Parathyroid adenoma (tissue), 2 donors: ENCODE measurements around the gene KLK3.

Experiments
- H2AFZ ChIP-seq: fragments of 300-600 bp; sonication (generic); one replicate; pipeline ENCODE4 v1.7.0; 2017; ENCODE audit warnings: antibody characterized with exemption, mild to moderate bottlenecking
- H3K27ac ChIP-seq: fragments of 300-600 bp; sonication (generic); one replicate; pipeline ENCODE4 v1.7.0; 2017
- H3K27me3 ChIP-seq: fragments of 300-600 bp; sonication (generic); one replicate; pipeline ENCODE4 v1.7.0; 2017; ENCODE audit warnings: low read length; ENCODE audit not compliant: control insufficient read depth, insufficient read depth
- H3K36me3 ChIP-seq: fragments of 300-600 bp; sonication (generic); one replicate; pipeline ENCODE4 v1.7.0; 2017; ENCODE audit warnings: low read length; ENCODE audit not compliant: control insufficient read depth, insufficient read depth
- H3K4me1 ChIP-seq: fragments of 300-600 bp; sonication (generic); one replicate; pipeline ENCODE4 v1.7.0; 2017; ENCODE audit warnings: control low read depth
- H3K4me2 ChIP-seq: fragments of 300-600 bp; sonication (generic); one replicate; pipeline ENCODE4 v1.7.0; 2017; ENCODE audit warnings: low read length
- H3K4me3 ChIP-seq: fragments of 300-600 bp; sonication (generic); one replicate; pipeline ENCODE4 v1.7.0; 2017; ENCODE audit warnings: low read depth, low read length
- H3K79me2 ChIP-seq: fragments of 300-600 bp; sonication (generic); one replicate; pipeline ENCODE4 v1.7.0; 2017; ENCODE audit warnings: control low read depth
- H3K9ac ChIP-seq: fragments of 300-600 bp; sonication (generic); one replicate; pipeline ENCODE4 v1.7.0; 2017; ENCODE audit warnings: mild to moderate bottlenecking
- H3K9me3 ChIP-seq: fragments of 300-600 bp; sonication (generic); one replicate; pipeline ENCODE4 v1.7.0; 2017; ENCODE audit warnings: low read length; ENCODE audit not compliant: control insufficient read depth
- CTCF ChIP-seq: fragments of 300-600 bp; sonication (generic); IDR thresholded peaks from one replicate; pipeline ENCODE4 v1.7.0; 2017; ENCODE audit warnings: antibody characterized with exemption, mild to moderate bottlenecking
- donor health status: primary hyperparathyroidism.

KLK3 gene

DNA sequence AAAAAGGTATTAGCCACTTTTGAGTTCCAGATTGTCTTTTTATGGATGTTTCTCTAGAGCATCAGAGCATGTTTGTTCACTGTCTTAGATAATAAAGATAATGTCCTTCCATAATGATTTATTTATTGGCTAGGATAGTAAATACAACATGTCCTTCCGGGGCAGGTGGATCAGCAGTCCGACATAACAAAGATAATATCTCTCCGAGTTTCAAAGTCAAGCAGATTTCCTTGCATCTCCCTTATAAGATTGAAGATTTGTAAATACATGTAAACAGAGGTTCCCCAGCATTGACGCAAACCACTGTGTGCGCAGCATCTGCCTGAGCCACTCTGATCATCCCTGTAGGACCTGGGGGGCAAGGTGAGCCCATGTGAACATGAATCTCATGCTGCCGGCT is 12.6 kb upstream of the KLK3 start:
- Histone ChIP-seq H3K27ac (no peak overlapping the region), H3K9me3 (no peaks in the 10 kb centered on the region), H3K27me3 (no peaks in the 10 kb centered on the region), H3K9ac (no peak overlapping the region), H2AFZ (no peak overlapping the region), H3K4me2 (no peak overlapping the region), H3K4me3 (no peak overlapping the region), H3K36me3 (no peaks in the 10 kb centered on the region), H3K79me2 (no peaks in the 10 kb centered on the region), H3K4me1 (no peaks in the 10 kb centered on the region)
- no peak for TF ChIP-seq CTCF

GRCh38 chr19:50843205-50843604 is 11.5 kb upstream of the KLK3 start:
- TF ChIP-seq CTCF: no peak
- Histone ChIP-seq H3K9me3 (no peaks in the 10 kb centered on the region), H3K79me2 (no peaks in the 10 kb centered on the region), H3K4me3 (no peak overlapping the region), H3K27ac (no peak overlapping the region), H2AFZ (no peak overlapping the region), H3K4me2 (no peak overlapping the region), H3K36me3 (no peaks in the 10 kb centered on the region), H3K4me1 (no peaks in the 10 kb centered on the region), H3K27me3 (no peaks in the 10 kb centered on the region), H3K9ac (no peak overlapping the region)

GRCh38 chr19:50843701-50844221 is 11.0 kb upstream of the KLK3 start:
- TF ChIP-seq CTCF: no peak
- Histone ChIP-seq H2AFZ (no peak overlapping the region), H3K9me3 (no peaks in the 10 kb centered on the region), H3K4me3 (no peak overlapping the region), H3K79me2 (no peaks in the 10 kb centered on the region), H3K4me2 (no peak overlapping the region), H3K4me1 (no peaks in the 10 kb centered on the region), H3K36me3 (no peaks in the 10 kb centered on the region), H3K9ac (no peak overlapping the region), H3K27me3 (no peaks in the 10 kb centered on the region), H3K27ac (no peak overlapping the region)

GRCh38 chr19:50844296-50844935 is 10.3 kb upstream of the KLK3 start:
- no peaks in the 10 kb centered on the region for H3K36me3 ChIP-seq

More at GRCh38 chr19:50844296-50844935, 10.3 kb upstream of the KLK3 start:
- Histone ChIP-seq H3K4me3 (no peak overlapping the region), H3K9me3 (no peaks in the 10 kb centered on the region), H3K4me1 (no peaks in the 10 kb centered on the region), H3K79me2 (no peaks in the 10 kb centered on the region), H3K27ac (no peak overlapping the region), H3K9ac (no peak overlapping the region), H3K4me2 (no peak overlapping the region), H3K27me3 (no peaks in the 10 kb centered on the region), H2AFZ (no peak overlapping the region)
- TF ChIP-seq CTCF: no peak
